ENCODE measurements around the gene ZNFX1.
"Not testable (repeated sequence)": the region's sequence is repeated elsewhere in the genome, so short reads cannot be mapped to it uniquely, and the experiment has no call there.

Gene ZNFX1

DNA sequence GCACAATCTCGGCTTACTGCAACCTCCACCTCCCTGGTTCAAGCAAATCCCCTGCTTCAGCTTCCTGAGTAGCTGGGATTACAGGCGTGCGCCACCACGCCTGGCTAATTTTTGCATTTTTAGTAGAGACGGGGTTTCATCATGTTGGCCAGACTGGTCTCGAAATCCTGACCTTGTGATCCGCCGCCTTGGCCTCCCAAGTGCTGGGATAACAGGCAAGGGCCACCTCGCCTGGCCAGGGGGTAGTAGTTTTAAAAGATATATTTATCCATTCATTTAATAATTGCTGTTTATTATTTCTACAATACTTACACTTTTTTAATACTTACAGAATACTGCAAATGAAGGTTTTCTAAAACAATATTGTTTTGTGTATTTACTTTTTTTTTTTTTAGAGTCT is 74.1 kb downstream of the ZNFX1 start:
- DNase-seq: no peak

DNA sequence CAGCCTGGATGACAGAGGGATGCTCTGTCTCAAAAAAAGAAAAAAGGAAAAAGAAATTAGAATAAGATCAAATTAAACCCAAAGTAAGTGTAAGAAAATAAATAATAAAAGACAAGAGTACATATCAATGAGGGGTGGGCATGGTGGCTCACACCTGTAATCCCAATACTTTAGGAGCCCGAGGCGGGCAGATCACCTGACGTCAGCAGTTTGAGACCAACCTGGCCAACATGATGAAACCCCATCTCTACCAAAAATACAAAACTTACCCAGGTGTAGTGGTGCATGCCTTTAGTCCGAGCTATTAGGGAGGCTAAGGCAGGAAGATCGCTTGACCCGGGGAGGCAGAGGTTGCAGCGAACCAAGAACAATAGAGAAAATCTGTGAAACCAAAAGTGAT is 74.8 kb downstream of the ZNFX1 start:
- no peak for DNase-seq

DNA sequence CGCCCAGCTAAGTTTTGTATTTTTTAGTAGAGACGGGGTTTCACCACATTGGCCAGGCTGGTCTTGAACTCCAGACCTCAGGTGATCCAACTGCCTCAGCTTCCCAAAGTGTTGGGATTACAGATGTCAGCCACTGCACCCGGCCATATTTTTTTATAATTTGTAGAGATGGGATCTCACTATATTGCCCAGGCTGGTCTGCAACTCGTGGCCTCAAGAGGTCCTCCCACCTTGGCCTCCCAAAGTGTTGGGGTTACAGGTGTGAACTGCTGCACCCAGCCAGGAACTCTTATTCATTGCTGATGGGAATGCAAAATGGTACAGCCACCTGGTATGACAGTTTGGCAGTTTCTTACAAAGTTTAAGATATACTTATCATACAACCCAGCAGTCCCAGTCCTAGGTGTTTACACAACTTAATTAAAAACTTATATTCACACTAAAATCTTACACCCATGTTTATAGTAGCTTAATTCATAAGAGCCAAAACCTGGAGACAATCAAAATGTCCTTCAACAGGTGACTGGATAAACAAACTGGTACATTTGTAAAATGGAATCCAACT is 78.0 kb downstream of the ZNFX1 start:
- DNase-seq: no peak

DNA sequence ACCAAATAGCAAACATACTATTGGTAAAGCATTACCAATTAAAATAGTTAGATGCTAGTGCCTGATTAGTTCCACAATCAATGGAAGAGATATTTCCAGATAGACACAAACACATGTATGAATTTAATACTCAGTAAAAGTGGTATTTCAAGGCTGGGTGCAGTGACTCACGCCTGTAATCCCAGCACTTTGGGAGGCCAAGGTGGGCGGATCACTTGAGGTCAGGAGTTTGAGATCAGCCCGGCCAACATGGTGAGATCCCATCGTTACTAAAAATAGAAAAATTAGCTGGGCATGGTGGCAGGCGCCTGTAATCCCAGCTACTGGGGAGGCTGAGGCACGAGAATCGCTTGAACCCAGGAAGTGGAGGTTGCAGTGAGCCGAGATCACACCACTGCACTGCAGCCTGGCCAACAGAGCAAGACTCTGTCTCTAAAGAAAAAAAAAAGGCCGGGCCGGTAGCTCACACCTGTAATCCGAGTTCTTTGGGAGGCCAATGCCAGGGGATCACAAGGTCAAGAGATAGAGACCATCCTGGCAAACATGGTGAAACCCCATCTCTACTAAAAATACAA is 84.8 kb downstream of the ZNFX1 start:
- not testable (repeated sequence) for DNase-seq

Measured in cortex of kidney (tissue), 1 donor.